Measurements from ENCODE around the gene NRG3.

Gene NRG3

DNA sequence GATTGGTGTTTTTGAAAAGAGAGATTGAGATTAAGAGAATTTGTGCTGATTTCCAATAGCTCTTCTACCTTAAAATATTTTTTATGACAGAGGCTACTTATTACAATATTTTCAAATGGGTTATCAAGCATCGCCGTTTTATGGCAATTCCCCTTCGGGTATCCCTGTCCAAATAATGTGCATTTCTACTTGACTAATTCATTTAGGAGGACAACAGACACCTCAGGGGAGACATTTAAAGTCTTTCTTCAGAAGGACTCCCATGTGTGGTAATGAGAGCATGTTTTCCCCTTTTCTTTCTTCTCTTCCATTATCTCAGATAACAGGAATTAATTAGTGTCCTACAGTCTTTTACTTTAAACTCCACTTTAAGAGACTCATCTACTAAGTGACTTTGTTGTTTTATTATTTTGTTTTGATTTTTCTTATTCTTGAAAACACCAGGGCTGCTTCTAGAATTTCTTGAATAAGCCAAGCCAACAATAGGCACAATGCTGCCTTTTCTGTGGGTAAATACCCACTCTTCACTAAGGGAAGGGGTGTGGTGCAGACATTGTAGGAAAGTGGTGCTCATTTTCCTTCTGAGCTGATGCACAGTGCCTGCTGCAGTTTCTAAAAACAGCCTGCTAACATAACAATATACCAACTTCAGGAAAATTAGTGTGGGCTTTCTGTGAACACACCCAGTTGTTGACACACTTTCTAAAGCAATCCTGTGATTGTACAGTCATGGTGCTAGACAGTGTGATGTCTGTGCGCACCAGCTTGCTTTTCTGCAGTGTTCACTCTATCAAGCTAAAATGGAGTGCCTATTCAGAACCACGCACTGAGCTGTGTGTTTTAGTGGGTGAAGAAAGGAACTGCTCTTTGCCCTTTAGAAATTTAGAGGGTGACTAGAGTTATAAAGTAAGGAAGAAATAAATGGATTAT, 597.7 kb downstream of the NRG3 start:
- H3K14ac ChIP-seq (ENCODE audit: low read length), result no peak overlapping the region
- H3K4me1 ChIP-seq (ENCODE audit: control insufficient read depth in 1 of 2, insufficient read depth in 2 of 2, low read length in 2 of 2), result no peaks in the 10 kb centered on the region
- H3K9ac ChIP-seq (ENCODE audit: low read length), result no peak overlapping the region
- no peak for DNase-seq
- no peaks in the 10 kb centered on the region for H3K36me3 ChIP-seq (ENCODE audit: control insufficient read depth in 1 of 2, insufficient read depth in 2 of 2, low read length in 2 of 2)
- H4K12ac ChIP-seq (ENCODE audit: low read depth, low read length), result no peak overlapping the region
- no CpG with 5 or more reads among the region's 5 CpGs for WGBS (ENCODE audit: extremely low coverage, insufficient coverage, insufficient read length)
- no peak overlapping the region for H2BK5ac ChIP-seq (ENCODE audit: low read depth, low read length, poor library complexity)
- no peak overlapping the region for H4K91ac ChIP-seq (ENCODE audit: low read depth, low read length)
- no peaks in the 10 kb centered on the region for H3K9me3 ChIP-seq (ENCODE audit: insufficient read depth, low read depth, low read length)
- H3K4me3 ChIP-seq (ENCODE audit: low read depth, low read length), result no peak overlapping the region
- no peak overlapping the region for H3K27ac ChIP-seq (ENCODE audit: low read depth, low read length)
- no peaks in the 10 kb centered on the region for H3K27me3 ChIP-seq (ENCODE audit: insufficient read depth, low read length)
- no peak overlapping the region for H4K8ac ChIP-seq (ENCODE audit: low read depth, low read length)
- no peak overlapping the region for H2AFZ ChIP-seq (ENCODE audit: insufficient read depth, low read length, poor library complexity)
- H3K4ac ChIP-seq (ENCODE audit: low read depth, low read length), result no peak overlapping the region
- H2BK120ac ChIP-seq (ENCODE audit: insufficient read depth, low read length, poor library complexity), result no peak overlapping the region
- H3K23ac ChIP-seq (ENCODE audit: low read length), result no peak overlapping the region
- no peak overlapping the region for H3K18ac ChIP-seq (ENCODE audit: low read length)
- H3K79me2 ChIP-seq (ENCODE audit: control insufficient read depth, insufficient read depth, low read length, poor library complexity), result no peaks in the 10 kb centered on the region
- no peak overlapping the region for H2AK5ac ChIP-seq (ENCODE audit: low read length)
- H3K79me1 ChIP-seq (ENCODE audit: low read length), result no peaks in the 10 kb centered on the region
- no peak overlapping the region for H2BK12ac ChIP-seq (ENCODE audit: low read length)
- no peak overlapping the region for H3K4me2 ChIP-seq (ENCODE audit: low read length)

DNA sequence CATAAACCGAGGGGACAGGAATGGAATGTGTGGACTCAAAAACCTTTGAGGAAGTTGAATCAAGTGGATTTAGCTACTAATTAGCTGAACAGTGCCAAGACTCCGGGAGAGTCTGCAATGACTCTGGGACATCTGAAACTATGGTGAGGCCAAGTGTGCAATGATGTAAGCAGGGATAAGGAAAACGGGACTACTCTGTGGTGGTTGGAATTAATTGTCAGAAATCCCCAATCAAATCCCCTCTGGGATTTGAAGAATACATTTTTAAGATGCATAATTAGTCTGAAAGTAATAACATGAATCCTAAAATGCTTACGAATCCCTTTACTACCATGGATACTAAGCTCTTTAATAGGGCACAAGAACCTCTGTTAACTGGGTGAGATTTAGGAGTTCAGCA, 602.8 kb downstream of the NRG3 start:
- Histone ChIP-seq H3K14ac (ENCODE audit: low read length) (no peak overlapping the region), H2BK120ac (ENCODE audit: insufficient read depth, low read length, poor library complexity) (no peak overlapping the region), H4K91ac (ENCODE audit: low read depth, low read length) (no peak overlapping the region), H3K27me3 (ENCODE audit: insufficient read depth, low read length) (no peaks in the 10 kb centered on the region), H3K23ac (ENCODE audit: low read length) (no peak overlapping the region), H3K18ac (ENCODE audit: low read length) (no peak overlapping the region), H2BK5ac (ENCODE audit: low read depth, low read length, poor library complexity) (no peak overlapping the region), H3K36me3 (ENCODE audit: control insufficient read depth in 1 of 2, insufficient read depth in 2 of 2, low read length in 2 of 2) (no peaks in the 10 kb centered on the region), H3K4ac (ENCODE audit: low read depth, low read length) (no peak overlapping the region), H4K12ac (ENCODE audit: low read depth, low read length) (no peak overlapping the region), H3K27ac (ENCODE audit: low read depth, low read length) (no peak overlapping the region), H3K9ac (ENCODE audit: low read length) (no peak overlapping the region), H3K4me3 (ENCODE audit: low read depth, low read length) (no peak overlapping the region), H3K4me1 (ENCODE audit: control insufficient read depth in 1 of 2, insufficient read depth in 2 of 2, low read length in 2 of 2) (no peaks in the 10 kb centered on the region), H3K79me1 (ENCODE audit: low read length) (no peaks in the 10 kb centered on the region), H2AFZ (ENCODE audit: insufficient read depth, low read length, poor library complexity) (no peak overlapping the region), H2AK5ac (ENCODE audit: low read length) (no peak overlapping the region), H2BK12ac (ENCODE audit: low read length) (no peak overlapping the region), H3K79me2 (ENCODE audit: control insufficient read depth, insufficient read depth, low read length, poor library complexity) (no peaks in the 10 kb centered on the region), H3K4me2 (ENCODE audit: low read length) (no peak overlapping the region), H3K9me3 (ENCODE audit: insufficient read depth, low read depth, low read length) (no peaks in the 10 kb centered on the region), H4K8ac (ENCODE audit: low read depth, low read length) (no peak overlapping the region)
- no peak for DNase-seq
- no CpG with 5 or more reads among the region's 4 CpGs for WGBS (ENCODE audit: extremely low coverage, insufficient coverage, insufficient read length)

DNA sequence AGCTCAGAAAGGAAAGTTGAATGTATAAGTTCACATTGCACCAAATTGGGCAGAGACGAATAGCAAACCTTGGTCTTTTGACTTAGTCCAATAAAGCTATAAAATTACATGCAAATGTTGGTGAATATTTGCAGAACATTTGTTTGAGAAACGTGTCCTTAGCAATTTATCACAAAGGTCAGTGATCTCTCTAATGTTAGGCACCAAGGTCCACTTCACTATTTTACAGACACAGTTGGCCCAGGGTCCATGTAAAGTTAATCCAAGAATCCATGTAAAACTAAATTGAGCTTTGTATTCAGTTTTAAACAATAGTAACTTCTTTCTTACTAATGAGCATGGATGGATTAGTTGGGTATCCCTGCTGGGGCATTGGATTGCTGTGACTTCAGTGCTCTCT, 617.7 kb downstream of the NRG3 start:
- Histone ChIP-seq H3K27me3 (ENCODE audit: insufficient read depth, low read length) (no peaks in the 10 kb centered on the region), H3K9ac (ENCODE audit: low read length) (no peak overlapping the region), H3K27ac (ENCODE audit: low read depth, low read length) (no peak overlapping the region), H3K4ac (ENCODE audit: low read depth, low read length) (no peak overlapping the region), H3K36me3 (ENCODE audit: control insufficient read depth in 1 of 2, insufficient read depth in 2 of 2, low read length in 2 of 2) (no peaks in the 10 kb centered on the region), H3K14ac (ENCODE audit: low read length) (no peak overlapping the region), H2AFZ (ENCODE audit: insufficient read depth, low read length, poor library complexity) (no peak overlapping the region), H4K8ac (ENCODE audit: low read depth, low read length) (no peak overlapping the region), H3K9me3 (ENCODE audit: insufficient read depth, low read depth, low read length) (no peaks in the 10 kb centered on the region), H4K91ac (ENCODE audit: low read depth, low read length) (no peak overlapping the region), H3K18ac (ENCODE audit: low read length) (no peak overlapping the region), H3K4me1 (ENCODE audit: control insufficient read depth in 1 of 2, insufficient read depth in 2 of 2, low read length in 2 of 2) (no peaks in the 10 kb centered on the region), H2BK5ac (ENCODE audit: low read depth, low read length, poor library complexity) (no peak overlapping the region), H3K4me3 (ENCODE audit: low read depth, low read length) (no peak overlapping the region), H4K12ac (ENCODE audit: low read depth, low read length) (no peak overlapping the region), H2BK12ac (ENCODE audit: low read length) (no peak overlapping the region), H3K4me2 (ENCODE audit: low read length) (no peak overlapping the region), H3K79me2 (ENCODE audit: control insufficient read depth, insufficient read depth, low read length, poor library complexity) (no peaks in the 10 kb centered on the region), H3K23ac (ENCODE audit: low read length) (no peak overlapping the region), H2BK120ac (ENCODE audit: insufficient read depth, low read length, poor library complexity) (no peak overlapping the region), H2AK5ac (ENCODE audit: low read length) (no peak overlapping the region), H3K79me1 (ENCODE audit: low read length) (no peaks in the 10 kb centered on the region)
- no peak for DNase-seq
- WGBS (ENCODE audit: extremely low coverage, insufficient coverage, insufficient read length), result no CpG with 5 or more reads among the region's 2 CpGs

DNA sequence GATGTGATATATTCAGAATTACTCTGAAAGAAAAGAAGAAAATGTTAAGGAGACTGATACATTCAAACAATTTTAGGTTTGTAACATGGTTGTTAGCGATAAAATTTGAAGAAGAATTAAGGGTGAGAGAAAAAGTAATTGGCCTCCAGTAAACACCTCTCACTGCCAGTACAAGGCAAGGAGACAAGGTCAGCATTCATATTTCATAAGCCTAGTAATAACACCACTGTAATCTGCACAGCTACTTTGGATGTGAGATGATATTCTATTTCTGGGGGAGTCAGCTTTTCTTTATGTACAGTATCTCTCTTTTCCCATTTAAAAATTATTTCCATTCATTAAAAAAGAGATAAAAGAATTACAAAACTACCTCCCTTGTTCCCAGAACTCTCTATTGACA, 621.1 kb downstream of the NRG3 start:
- Histone ChIP-seq H4K8ac (ENCODE audit: low read depth, low read length) (no peak overlapping the region), H3K36me3 (ENCODE audit: control insufficient read depth in 1 of 2, insufficient read depth in 2 of 2, low read length in 2 of 2) (no peaks in the 10 kb centered on the region), H3K4me2 (ENCODE audit: low read length) (no peak overlapping the region), H3K4ac (ENCODE audit: low read depth, low read length) (no peak overlapping the region), H2BK120ac (ENCODE audit: insufficient read depth, low read length, poor library complexity) (no peak overlapping the region), H3K79me2 (ENCODE audit: control insufficient read depth, insufficient read depth, low read length, poor library complexity) (no peaks in the 10 kb centered on the region), H2AK5ac (ENCODE audit: low read length) (no peak overlapping the region), H3K23ac (ENCODE audit: low read length) (no peak overlapping the region), H3K27me3 (ENCODE audit: insufficient read depth, low read length) (no peaks in the 10 kb centered on the region), H2BK12ac (ENCODE audit: low read length) (no peak overlapping the region), H3K79me1 (ENCODE audit: low read length) (no peaks in the 10 kb centered on the region), H3K27ac (ENCODE audit: low read depth, low read length) (no peak overlapping the region), H4K91ac (ENCODE audit: low read depth, low read length) (no peak overlapping the region), H2AFZ (ENCODE audit: insufficient read depth, low read length, poor library complexity) (no peak overlapping the region), H3K18ac (ENCODE audit: low read length) (no peak overlapping the region), H3K9me3 (ENCODE audit: insufficient read depth, low read depth, low read length) (no peaks in the 10 kb centered on the region), H2BK5ac (ENCODE audit: low read depth, low read length, poor library complexity) (no peak overlapping the region), H3K4me3 (ENCODE audit: low read depth, low read length) (no peak overlapping the region), H3K9ac (ENCODE audit: low read length) (no peak overlapping the region), H3K4me1 (ENCODE audit: control insufficient read depth in 1 of 2, insufficient read depth in 2 of 2, low read length in 2 of 2) (no peaks in the 10 kb centered on the region), H4K12ac (ENCODE audit: low read depth, low read length) (no peak overlapping the region), H3K14ac (ENCODE audit: low read length) (no peak overlapping the region)
- DNase-seq, result no peak
- 100% methylated on average over 1 of the region's 1 CpG for WGBS (ENCODE audit: extremely low coverage, insufficient coverage, insufficient read length)
